Tibial artery (tissue), 4 donors: ENCODE results near the gene KHK.
"Not testable (repeated sequence)": the region's sequence is repeated elsewhere in the genome, so short reads cannot be mapped to it uniquely, and the experiment has no call there.

Experiments used
- DNase-seq, 2 donors: peaks; one replicate each; pipeline ENCODE4 v3.0.0-alpha.2; 2019
- H3K27ac ChIP-seq, 2 donors: fragments of 200-600 bp; sonication (generic) in 1 of 2; 1 replicate in 1 of 2; 2 replicates in 1 of 2; pipeline ENCODE4 v1.5.1; 2018 to 2019; ENCODE audit warnings: mild to moderate bottlenecking in 1 of 2
- H3K27me3 ChIP-seq, 2 donors: fragments of 200-600 bp; sonication (generic) in 1 of 2; one replicate each; pipeline versions ENCODE4 v1.5.1 to v1.6.0; 2016 to 2019
- H3K36me3 ChIP-seq, 3 donors: fragments of 200-600 bp; sonication (generic) in 2 of 3; one replicate each; pipeline ENCODE4 v1.5.1; 2016 to 2019; ENCODE audit warnings: mild to moderate bottlenecking in 2 of 3
- H3K4me1 ChIP-seq, 4 donors: fragments of 200-600 bp; sonication (generic) in 2 of 4; 1 replicate in 3 of 4; 2 replicates in 1 of 4; pipeline ENCODE4 v1.5.1; 2016 to 2019
- H3K4me3 ChIP-seq, 2 donors: fragments of 200-600 bp; sonication (generic) in 1 of 2; 1 replicate in 1 of 2; 2 replicates in 1 of 2; pipeline ENCODE4 v1.5.1; 2018 to 2019; ENCODE audit warnings: mild to moderate bottlenecking in 2 of 2
- H3K9me3 ChIP-seq, 3 donors: fragments of 200-600 bp; sonication (generic) in 1 of 3; one replicate each; pipeline ENCODE4 v1.5.1; 2016 to 2019
- CTCF ChIP-seq, 2 experiments: fragments of 200-600 bp in 1 of 2; fragments of 450-650 bp in 1 of 2; IDR thresholded peaks; one replicate each; pipeline ENCODE4 v1.5.1; 2017 to 2019; ENCODE audit warnings: antibody characterized with exemption in 2 of 2, mild to moderate bottlenecking in 1 of 2, moderate library complexity in 1 of 2
- intact Hi-C: fragments of 100-400 bp; cut with DNase I; formaldehyde crosslinking; loops from one replicate; pipeline ENCODE4 v1.15.0; 2023; ENCODE audit warnings: low total_unique reads

The KHK gene

DNA sequence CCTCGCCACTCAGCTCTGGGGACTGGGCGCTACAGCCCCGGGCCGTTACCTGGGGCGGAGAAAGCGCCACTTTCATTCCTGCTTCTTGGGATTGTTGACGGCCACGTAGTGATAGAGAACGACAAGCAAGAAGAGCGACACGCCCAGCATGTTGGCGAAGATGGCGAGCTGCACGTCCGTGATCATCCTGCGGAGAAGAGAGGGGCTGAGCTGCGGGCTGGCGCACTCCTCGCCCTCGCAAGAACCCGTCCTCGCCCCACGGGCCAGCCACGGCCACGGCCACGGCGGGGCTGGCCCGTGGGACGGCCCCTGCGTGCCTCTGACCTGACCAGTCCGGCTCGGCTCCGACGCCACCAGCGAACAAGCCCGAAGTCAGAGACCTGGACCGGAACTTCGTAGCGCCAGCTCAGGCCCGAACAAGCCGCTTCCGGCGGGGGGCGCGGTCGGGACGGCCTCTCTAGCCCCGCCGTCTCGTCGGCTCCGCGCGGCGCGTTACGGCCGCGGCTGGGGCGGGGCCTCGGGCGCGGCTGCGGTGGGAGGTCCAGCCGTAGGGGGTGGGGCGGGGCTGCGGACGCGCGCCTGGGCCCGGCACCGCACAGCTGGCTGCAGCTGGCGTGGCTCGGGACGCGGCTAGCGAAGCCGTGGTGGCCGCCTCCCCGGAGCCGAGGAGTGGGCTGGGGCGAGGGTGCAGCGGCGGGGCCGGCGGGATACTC is 15.1 kb upstream of the KHK start, which contains the start of gene OST4:
OST4 (minus strand) TSS at position 378 of the 713 bp plus-strand sequence.
- peaks cover 0 to 34% (median 10%) of the 10 kb centered on the region in 3 donors for H3K36me3 ChIP-seq
- no peak for TF ChIP-seq CTCF (IDR thresholded peaks at IDR 0.05)
- peak; percentile 92 to 97 for DNase-seq
- peaks cover 3 to 70% (median 54%) of the 10 kb centered on the region in 4 donors for H3K4me1 ChIP-seq
- H3K4me3 ChIP-seq, result peak within 1 kb of the TSS; percentile 90 to 95
- H3K9me3 ChIP-seq, result no peaks in the 10 kb centered on the region
- intact Hi-C loops, result no loop called here
- peak within 1 kb of the TSS; percentile 96 to 98 for H3K27ac ChIP-seq
- no peaks in the 10 kb centered on the region for H3K27me3 ChIP-seq

GRCh38 chr2:27071990-27072830 is 14.4 kb upstream of the KHK start:
- peaks cover 0 to 29% (median 10%) of the 10 kb centered on the region in 3 donors for H3K36me3 ChIP-seq
- peaks cover 3 to 74% (median 55%) of the 10 kb centered on the region in 4 donors for H3K4me1 ChIP-seq
- H3K4me3 ChIP-seq, result peak overlapping the region; percentile 90 to 95
- H3K9me3 ChIP-seq, result no peaks in the 10 kb centered on the region
- no peak for TF ChIP-seq CTCF (IDR thresholded peaks at IDR 0.05)
- peak overlapping the region; percentile 96 to 98 for H3K27ac ChIP-seq
- DNase-seq, result peak; percentile 67 to 93
- no peaks in the 10 kb centered on the region for H3K27me3 ChIP-seq
- intact Hi-C loops, result no loop called here

DNA sequence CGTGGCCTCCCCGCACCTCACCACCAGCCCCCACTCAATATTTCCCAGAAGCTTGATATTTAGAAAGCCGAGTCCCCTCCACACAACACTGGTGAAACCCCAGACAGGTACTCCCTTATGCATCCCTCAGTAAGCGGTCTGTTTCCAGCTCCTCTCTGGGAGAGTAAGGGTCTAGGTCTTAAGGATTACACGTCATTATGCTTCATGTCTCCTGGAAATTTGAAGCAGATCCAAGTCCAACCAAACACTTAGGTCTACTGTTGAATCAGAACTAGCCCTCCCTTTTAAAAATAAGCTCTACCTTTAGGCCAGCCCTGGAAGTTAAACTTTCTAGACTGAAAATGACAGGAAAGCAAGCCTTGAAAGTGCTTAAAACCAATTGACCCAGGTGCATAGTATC is 13.7 kb upstream of the KHK start:
- intact Hi-C loops, result no loop called here
- H3K4me1 ChIP-seq, result peaks cover 3 to 81% (median 59%) of the 10 kb centered on the region in 4 donors
- H3K36me3 ChIP-seq, result peaks cover 0 to 22% (median 6%) of the 10 kb centered on the region in 3 donors
- no peaks in the 10 kb centered on the region for H3K9me3 ChIP-seq
- no peaks in the 10 kb centered on the region for H3K27me3 ChIP-seq
- H3K27ac ChIP-seq, result peak overlapping the region; percentile 96 to 98
- no peak for TF ChIP-seq CTCF (IDR thresholded peaks at IDR 0.05)
- no peak for DNase-seq
- H3K4me3 ChIP-seq, result no peak overlapping the region

DNA sequence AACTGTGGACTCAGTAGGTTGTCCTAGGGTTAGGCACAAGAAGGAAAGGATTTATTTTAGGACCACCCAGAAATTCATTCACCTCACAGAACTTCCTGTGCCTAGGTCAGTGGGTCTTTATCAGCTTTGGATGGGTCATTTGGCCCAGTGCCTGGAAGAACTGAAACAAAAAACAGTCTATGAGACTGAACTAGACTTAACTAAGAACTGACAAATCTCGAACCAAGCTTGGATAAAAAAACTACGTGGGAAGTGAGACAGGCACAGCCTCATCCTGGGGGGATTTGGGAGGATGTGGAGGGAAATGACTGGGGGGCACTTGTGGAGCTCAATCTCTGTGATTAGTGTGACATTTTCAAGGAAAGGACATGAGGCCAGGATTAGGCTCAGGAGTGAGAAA is 12.8 kb upstream of the KHK start:
- TF ChIP-seq CTCF (IDR thresholded peaks at IDR 0.05), result no peak
- intact Hi-C loops, result no loop called here
- Histone ChIP-seq H3K9me3 (no peaks in the 10 kb centered on the region), H3K4me3 (no peak overlapping the region), H3K27ac (peak overlapping the region; percentile 96 to 98), H3K4me1 (peaks cover 3 to 78% (median 54%) of the 10 kb centered on the region in 4 donors), H3K27me3 (no peaks in the 10 kb centered on the region), H3K36me3 (peaks cover 0 to 14% (median 5%) of the 10 kb centered on the region in 3 donors)
- no peak for DNase-seq

DNA sequence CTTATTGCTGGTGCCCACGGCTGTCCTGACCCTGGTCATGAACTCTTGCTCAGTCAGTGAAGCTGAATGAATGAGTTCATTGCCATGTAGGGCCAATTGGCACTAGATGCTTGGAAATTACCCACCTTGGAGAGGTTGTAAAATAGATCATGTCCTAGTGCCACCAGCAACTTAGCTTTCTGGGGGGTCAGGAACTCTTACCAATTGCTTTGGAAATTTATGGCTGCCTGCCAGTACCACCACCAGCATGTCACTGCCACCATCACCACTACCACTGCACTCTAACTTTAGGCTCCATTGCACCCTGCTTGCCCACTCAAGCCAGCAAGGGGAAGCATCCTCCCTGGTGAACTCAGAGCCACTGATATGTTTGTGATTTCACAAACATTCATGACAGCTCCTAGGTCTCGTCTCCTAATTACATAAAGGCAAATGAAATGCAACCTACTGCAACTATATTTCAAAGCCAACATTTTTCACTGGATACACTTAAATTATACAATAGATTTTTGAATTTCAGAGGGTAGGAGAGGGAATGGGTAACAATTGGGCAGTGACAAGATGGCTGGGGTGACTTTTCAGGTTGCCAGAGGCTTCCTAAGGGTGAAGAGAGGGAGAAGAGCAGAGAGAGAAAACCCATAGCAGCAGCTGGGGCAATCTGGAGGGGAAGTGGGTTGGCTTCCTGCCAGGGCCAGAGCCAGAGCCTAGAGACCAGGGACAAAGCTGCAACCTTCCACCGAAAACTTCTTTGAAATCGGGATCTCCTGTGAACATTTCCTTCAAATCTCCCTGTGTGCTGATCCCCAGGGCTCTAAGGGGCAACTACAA is 11.6 kb upstream of the KHK start:
- Histone ChIP-seq H3K27ac (peak overlapping the region; percentile 96 to 98), H3K27me3 (no peaks in the 10 kb centered on the region), H3K9me3 (no peaks in the 10 kb centered on the region), H3K36me3 (peaks cover 0 to 2% (median 0%) of the 10 kb centered on the region in 3 donors), H3K4me1 (peaks cover 3 to 68% (median 50%) of the 10 kb centered on the region in 4 donors), H3K4me3 (no peak overlapping the region)
- intact Hi-C loops, result no loop called here
- TF ChIP-seq CTCF (IDR thresholded peaks at IDR 0.05), result no peak
- peak in 1 of 2 donors; percentile 56 for DNase-seq

DNA sequence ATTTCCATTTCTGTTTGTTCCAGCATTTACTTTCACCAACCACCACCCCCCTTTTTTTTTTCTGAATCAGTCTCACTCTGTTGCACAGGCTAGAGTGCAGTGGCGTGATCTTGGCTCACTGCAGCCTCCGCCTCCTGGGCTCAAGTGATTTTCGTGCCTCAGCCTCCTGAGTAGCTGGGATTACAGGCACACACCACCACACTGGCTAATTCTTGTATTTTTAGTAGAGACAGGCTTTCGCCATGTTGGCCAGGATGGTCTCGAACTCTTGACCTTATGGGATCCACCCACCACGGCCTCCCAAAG is 11.1 kb upstream of the KHK start:
- H3K36me3 ChIP-seq, H3K4me3 ChIP-seq, intact Hi-C loops, H3K27me3 ChIP-seq, H3K9me3 ChIP-seq, DNase-seq: not testable (repeated sequence)
- Histone ChIP-seq H3K27ac (peak overlapping the region; percentile 96 to 98), H3K4me1 (peaks cover 0 to 68% (median 50%) of the 10 kb centered on the region in 4 donors)
